ENCODE data around the gene CHKA.

Gene CHKA

DNA sequence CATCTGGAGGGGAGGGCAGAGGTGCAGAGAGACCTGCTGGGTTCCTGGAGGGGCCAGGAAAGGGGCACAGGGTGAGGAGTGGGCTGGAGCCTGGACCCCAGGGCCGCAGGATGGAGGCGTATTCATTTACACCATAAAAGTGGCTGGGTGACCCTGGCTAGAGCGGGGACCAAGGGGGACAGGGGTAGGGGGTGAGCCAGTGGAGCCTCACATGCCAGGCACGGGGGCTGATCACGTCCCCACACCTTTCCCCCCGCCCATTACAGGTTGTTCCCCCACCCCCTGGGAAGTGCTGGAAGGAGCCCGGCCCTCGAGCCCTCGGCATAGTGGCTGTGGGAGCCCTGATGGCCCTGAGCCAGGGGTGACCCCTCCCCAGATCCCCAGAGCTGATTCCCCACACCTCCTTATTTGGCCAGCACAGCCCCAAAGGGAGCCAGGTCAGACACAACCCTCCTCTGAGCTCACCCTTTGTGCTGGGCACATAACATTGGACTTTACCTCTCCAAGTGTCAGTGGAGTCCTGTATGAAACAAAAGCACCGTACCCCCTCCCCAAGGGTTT, 81.6 kb downstream of the CHKA start:
- H3K4me3 ChIP-seq (ENCODE audit: low read length, poor library complexity, severe bottlenecking) = peak overlapping the region; percentile 73
- H3K9ac ChIP-seq (ENCODE audit: low read depth, low read length, poor library complexity, severe bottlenecking) = peak overlapping the region; percentile 78
- no peaks in the 10 kb centered on the region for H3K9me3 ChIP-seq (ENCODE audit: insufficient read depth, low read depth, low read length)
- no peak overlapping the region; the same call in 1 of the 2 replicates for H2AFZ ChIP-seq (ENCODE audit: low read length)
- H3K27me3 ChIP-seq (ENCODE audit: insufficient read depth, low read length, poor library complexity, severe bottlenecking) = no peaks in the 10 kb centered on the region
- H3K36me3 ChIP-seq (ENCODE audit: insufficient read depth, low read length) = no peaks in the 10 kb centered on the region
- no peaks in the 10 kb centered on the region for H3K79me2 ChIP-seq (ENCODE audit: insufficient read depth, low read length)
- peaks cover 36% of the 10 kb centered on the region for H3K4me1 ChIP-seq (ENCODE audit: insufficient read depth, low read length, poor library complexity, severe bottlenecking)
- TF ChIP-seq, protein P1, sequence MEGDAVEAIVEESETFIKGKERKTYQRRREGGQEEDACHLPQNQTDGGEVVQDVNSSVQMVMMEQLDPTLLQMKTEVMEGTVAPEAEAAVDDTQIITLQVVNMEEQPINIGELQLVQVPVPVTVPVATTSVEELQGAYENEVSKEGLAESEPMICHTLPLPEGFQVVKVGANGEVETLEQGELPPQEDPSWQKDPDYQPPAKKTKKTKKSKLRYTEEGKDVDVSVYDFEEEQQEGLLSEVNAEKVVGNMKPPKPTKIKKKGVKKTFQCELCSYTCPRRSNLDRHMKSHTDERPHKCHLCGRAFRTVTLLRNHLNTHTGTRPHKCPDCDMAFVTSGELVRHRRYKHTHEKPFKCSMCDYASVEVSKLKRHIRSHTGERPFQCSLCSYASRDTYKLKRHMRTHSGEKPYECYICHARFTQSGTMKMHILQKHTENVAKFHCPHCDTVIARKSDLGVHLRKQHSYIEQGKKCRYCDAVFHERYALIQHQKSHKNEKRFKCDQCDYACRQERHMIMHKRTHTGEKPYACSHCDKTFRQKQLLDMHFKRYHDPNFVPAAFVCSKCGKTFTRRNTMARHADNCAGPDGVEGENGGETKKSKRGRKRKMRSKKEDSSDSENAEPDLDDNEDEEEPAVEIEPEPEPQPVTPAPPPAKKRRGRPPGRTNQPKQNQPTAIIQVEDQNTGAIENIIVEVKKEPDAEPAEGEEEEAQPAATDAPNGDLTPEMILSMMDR (conservative IDR thresholded peaks at IDR 0.05; ENCODE audit: low read length) = no peak
- no peak for TF ChIP-seq EZH2phosphoT487 (IDR thresholded peaks at IDR 0.05; ENCODE audit: borderline replicate concordance)
- no peaks in the 10 kb centered on the region for H3K9me2 ChIP-seq (replicated peaks; ENCODE audit: low read depth, low read length)
- H3F3A ChIP-seq (ENCODE audit: low read depth) = peaks cover 3% of the 10 kb centered on the region; the same call in 1 of the 2 replicates
- no peaks in the 10 kb centered on the region for H4K20me1 ChIP-seq (ENCODE audit: insufficient read depth, low read length, poor library complexity, severe bottlenecking)
- H3K4me2 ChIP-seq (ENCODE audit: low read depth, low read length, poor library complexity, severe bottlenecking) = peak overlapping the region; percentile 80

DNA sequence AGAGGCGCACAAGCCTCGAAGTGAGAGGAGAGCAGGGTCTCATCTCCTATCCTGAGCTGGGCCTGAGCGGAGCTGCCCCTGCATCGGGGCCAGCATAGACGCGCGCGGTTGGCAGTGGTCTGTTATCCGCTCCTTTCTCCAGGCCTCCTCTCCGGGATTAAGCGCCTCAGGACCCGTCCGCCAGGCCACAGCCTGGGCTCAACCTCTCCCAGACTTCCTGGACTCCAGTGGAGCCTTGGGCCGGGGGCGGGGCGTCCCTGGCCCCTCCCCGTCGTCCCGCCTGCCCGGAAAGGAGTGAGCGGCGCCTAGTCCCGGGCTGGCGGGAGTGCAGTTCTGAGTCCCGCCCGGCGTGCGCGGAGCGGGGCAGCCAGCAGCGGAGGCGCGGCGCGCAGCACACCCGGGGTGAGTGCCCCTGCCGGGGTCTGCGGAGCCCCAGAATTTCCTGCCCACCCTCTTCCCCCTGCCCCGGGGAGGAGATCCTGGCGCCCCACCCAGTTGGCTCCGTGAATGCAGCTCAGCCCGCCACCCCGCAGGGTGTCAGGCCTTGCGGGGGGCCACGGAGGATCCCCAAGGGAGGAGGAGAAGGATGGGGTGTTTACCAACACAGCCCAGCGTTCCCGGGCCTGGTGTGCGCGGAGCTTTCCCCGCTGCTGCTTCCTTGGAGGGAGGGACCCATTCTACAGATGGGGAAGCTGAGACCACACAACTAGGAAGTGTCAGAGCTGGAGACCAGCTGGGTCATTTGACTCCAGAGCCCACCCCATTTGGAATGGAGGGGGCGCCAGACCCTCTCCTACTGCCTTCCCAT, 82.3 kb downstream of the CHKA start, which contains the start of gene TCIRG1:
Gene TCIRG1 (plus strand): TSS at position 308 of the 808 bp plus-strand sequence. CDS start 2,247 bp downstream, outside the sequence.
- no peaks in the 10 kb centered on the region for H4K20me1 ChIP-seq (ENCODE audit: insufficient read depth, low read length, poor library complexity, severe bottlenecking)
- H3K79me2 ChIP-seq (ENCODE audit: insufficient read depth, low read length) = peaks cover 2% of the 10 kb centered on the region; the same call in 1 of the 2 replicates
- H2AFZ ChIP-seq (ENCODE audit: low read length) = no peak within 1 kb of the TSS
- peak within 1 kb of the TSS; percentile 73 for H3K4me3 ChIP-seq (ENCODE audit: low read length, poor library complexity, severe bottlenecking)
- TF ChIP-seq, protein P1 (conservative IDR thresholded peaks at IDR 0.05; ENCODE audit: low read length) = no peak
- no peak for TF ChIP-seq EZH2phosphoT487 (IDR thresholded peaks at IDR 0.05; ENCODE audit: borderline replicate concordance)
- peak within 1 kb of the TSS; percentile 80 for H3K4me2 ChIP-seq (ENCODE audit: low read depth, low read length, poor library complexity, severe bottlenecking)
- H3F3A ChIP-seq (ENCODE audit: low read depth) = peaks cover 3% of the 10 kb centered on the region; the same call in 1 of the 2 replicates
- peak within 1 kb of the TSS; percentile 78 for H3K9ac ChIP-seq (ENCODE audit: low read depth, low read length, poor library complexity, severe bottlenecking)
- peaks cover 3% of the 10 kb centered on the region; the same call in 1 of the 2 replicates for H3K36me3 ChIP-seq (ENCODE audit: insufficient read depth, low read length)
- H3K27me3 ChIP-seq (ENCODE audit: insufficient read depth, low read length, poor library complexity, severe bottlenecking) = no peaks in the 10 kb centered on the region
- peaks cover 36% of the 10 kb centered on the region for H3K4me1 ChIP-seq (ENCODE audit: insufficient read depth, low read length, poor library complexity, severe bottlenecking)
- H3K9me3 ChIP-seq (ENCODE audit: insufficient read depth, low read depth, low read length) = no peaks in the 10 kb centered on the region
- no peaks in the 10 kb centered on the region for H3K9me2 ChIP-seq (replicated peaks; ENCODE audit: low read depth, low read length)

DNA sequence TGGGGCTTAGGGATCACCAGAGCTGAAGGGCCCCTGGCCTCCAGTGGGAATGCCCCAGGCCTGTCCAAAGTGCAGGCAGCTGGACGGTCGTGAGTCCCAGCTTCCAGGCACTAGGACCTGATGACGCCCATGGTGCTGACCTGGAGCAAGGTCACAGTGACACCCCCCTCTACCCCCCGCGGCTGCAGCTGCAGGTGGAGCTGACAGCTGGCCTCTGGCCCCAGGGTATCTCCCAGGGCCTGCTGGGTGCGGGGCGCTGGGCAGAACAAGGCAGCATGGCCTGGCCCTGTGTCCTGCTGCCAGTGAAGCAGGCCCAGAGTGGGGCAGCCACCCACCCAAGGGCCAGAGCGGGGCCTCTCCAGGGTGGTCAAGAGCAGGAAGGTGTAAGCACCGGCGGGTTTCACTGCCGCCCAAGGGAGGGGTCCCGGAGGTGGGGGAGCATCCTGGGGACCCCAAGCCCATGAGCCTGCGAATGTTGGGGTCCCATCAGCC, 82.9 kb downstream of the CHKA start:
- Histone ChIP-seq H3K27me3 (ENCODE audit: insufficient read depth, low read length, poor library complexity, severe bottlenecking) (no peaks in the 10 kb centered on the region), H3F3A (ENCODE audit: low read depth) (peaks cover 3% of the 10 kb centered on the region; the same call in 1 of the 2 replicates), H3K36me3 (ENCODE audit: insufficient read depth, low read length) (peaks cover 4% of the 10 kb centered on the region; the same call in 1 of the 2 replicates), H3K4me2 (ENCODE audit: low read depth, low read length, poor library complexity, severe bottlenecking) (no peak overlapping the region), H4K20me1 (ENCODE audit: insufficient read depth, low read length, poor library complexity, severe bottlenecking) (no peaks in the 10 kb centered on the region), H3K4me3 (ENCODE audit: low read length, poor library complexity, severe bottlenecking) (no peak overlapping the region), H3K9me3 (ENCODE audit: insufficient read depth, low read depth, low read length) (no peaks in the 10 kb centered on the region), H3K9me2 (replicated peaks; ENCODE audit: low read depth, low read length) (no peaks in the 10 kb centered on the region), H3K9ac (ENCODE audit: low read depth, low read length, poor library complexity, severe bottlenecking) (no peak overlapping the region), H2AFZ (ENCODE audit: low read length) (no peak overlapping the region), H3K79me2 (ENCODE audit: insufficient read depth, low read length) (peaks cover 7% of the 10 kb centered on the region; the same call in 1 of the 2 replicates), H3K4me1 (ENCODE audit: insufficient read depth, low read length, poor library complexity, severe bottlenecking) (peaks cover 36% of the 10 kb centered on the region)
- no peak for TF ChIP-seq EZH2phosphoT487 (IDR thresholded peaks at IDR 0.05; ENCODE audit: borderline replicate concordance)
- TF ChIP-seq, protein P1 (conservative IDR thresholded peaks at IDR 0.05; ENCODE audit: low read length) = no peak
